H1 (cell line): ENCODE data around the gene MAPRE3. TPM values are rescaled to one million over a fixed set of nuclear protein-coding genes. Genes with fewer than 3 reads are reported as not detected.

ENCODE experiments used
- BACH1 ChIP-seq: IDR thresholded peaks from 2 replicates; pipeline ENCODE4 v1.6.1; 2012; ENCODE audit warnings: low read length, improper control_type of control experiment
- EP300 ChIP-seq, 2 experiments: IDR thresholded peaks; 1 replicate in 1 of 2; 2 replicates in 1 of 2; pipeline ENCODE4 v1.6.1; 2011 to 2012; ENCODE audit warnings: low read depth in 2 of 2, low read length in 2 of 2, mild to moderate bottlenecking in 2 of 2, borderline replicate concordance in 1 of 2, inconsistent platforms in 1 of 2, moderate library complexity in 1 of 2
- GABPA ChIP-seq: IDR thresholded peaks from 2 replicates; pipeline ENCODE4 v1.6.1; 2011; ENCODE audit warnings: mild to moderate bottlenecking, low read length, moderate library complexity, borderline replicate concordance; ENCODE audit not compliant: insufficient read depth
- JUND ChIP-seq: IDR thresholded peaks from 2 replicates; pipeline ENCODE4 v1.6.1; 2011; ENCODE audit warnings: mild to moderate bottlenecking, improper control_type of control experiment, low read length
- MAFK ChIP-seq: IDR thresholded peaks from 2 replicates; pipeline ENCODE4 v1.6.1; 2012; ENCODE audit warnings: low read depth, mild to moderate bottlenecking, improper control_type of control experiment, low read length
- RBBP5 ChIP-seq: IDR thresholded peaks from 2 replicates; pipeline ENCODE4 v1.7.1; 2012; ENCODE audit warnings: low read depth, mild to moderate bottlenecking, inconsistent platforms, low read length, moderate library complexity, borderline replicate concordance
- SAP30 ChIP-seq: fragments of 300-600 bp; sonication (generic); IDR thresholded peaks from 2 replicates; pipeline ENCODE4 v1.7.1; 2012; ENCODE audit warnings: low read length, moderate library complexity, mild to moderate bottlenecking, inconsistent platforms; ENCODE audit not compliant: insufficient read depth, insufficient replicate concordance
- SIX5 ChIP-seq: IDR thresholded peaks from 2 replicates; pipeline ENCODE4 v1.6.1; 2011; ENCODE audit warnings: mild to moderate bottlenecking, low read depth, low read length
- polyA plus RNA-seq, 7 experiments: library from polyadenylated mRNA; depleted of rRNA in 3 of 7; stranded (reverse) in 5 of 7; unstranded in 2 of 7; fragments of >200 nt in 5 of 7; fragments of 200-250 nt in 2 of 7; gene quantifications; 1 replicate in 5 of 7; 2 replicates in 1 of 7; 4 replicates in 1 of 7; pipeline versions ENCODE4 v1.2.1 to v1.2.3, GENCODE V29; 2011 to 2013; ENCODE audit warnings: missing spikeins in 2 of 7, mixed read lengths in 2 of 7
- total RNA-seq: library from RNA; stranded (reverse); fragmentation: NEBNext Ultra II Directional; extraction: Animal tissue kit (Norgen Biotek cat#: 25700); gene quantifications from 2 replicates; pipeline ENCODE4 v1.2.1, GENCODE V29; 2021

Gene MAPRE3
- total and polyA plus RNA-seq, 2 of the 8 experiments (the other 6 are each of a cell fraction or from before 2014, with no cell fraction given), result 4.9 to 6.6 TPM

GRCh38 chr2:27042159-27042661 is 71.8 kb downstream of the MAPRE3 start (continued):
- TF ChIP-seq GABPA, result no peak
- TF ChIP-seq EP300 (IDR thresholded peaks at IDR 0.05; ENCODE audit: borderline replicate concordance in 1 of 2, low read depth in 2 of 2, low read length in 2 of 2), result no peak
- no peak for TF ChIP-seq SIX5
- no peak for TF ChIP-seq RBBP5
- no peak for TF ChIP-seq SAP30
- no peak for TF ChIP-seq MAFK
- TF ChIP-seq JUND, result no peak
- TF ChIP-seq BACH1, result no peak
